ENCODE data around the gene COQ3. TPM values are rescaled to one million over a fixed set of nuclear protein-coding genes. Genes with fewer than 3 reads are reported as not detected.

Gene COQ3
- total RNA-seq, 1 donor from 2014 or later, result 5.0 TPM

- H3K27me3 Mint-ChIP-seq (ENCODE audit: low read depth, unreplicated experiment), result no peaks in the 10 kb centered on the region
- no peak overlapping the region for H3K4me2 ChIP-seq (ENCODE audit: low read length)
- H3K27me3 ChIP-seq (ENCODE audit: insufficient read depth, low read length), result no peaks in the 10 kb centered on the region
- H3K27ac ChIP-seq (ENCODE audit: low read depth, low read length), result no peak overlapping the region
- no peak overlapping the region for H2AFZ ChIP-seq (ENCODE audit: low read depth, low read length)
- H3K4me3 ChIP-seq (ENCODE audit: insufficient read depth, low read depth, low read length), result no peak overlapping the region
- FAIRE-seq (no peak), DNase-seq (ENCODE audit: low read depth) (no peak)
- H3K4me1 Mint-ChIP-seq (ENCODE audit: low read depth, unreplicated experiment), result peaks cover 3% of the 10 kb centered on the region
- H3K4me3 Mint-ChIP-seq (ENCODE audit: unreplicated experiment), result no peak overlapping the region
- H3K4me1 ChIP-seq (ENCODE audit: insufficient read depth, low read length), result no peaks in the 10 kb centered on the region
- TF ChIP-seq EZH2 (IDR thresholded peaks at IDR 0.05; ENCODE audit: insufficient read depth, low read length), result no peak
- TF ChIP-seq CTCF (IDR thresholded peaks at IDR 0.05; ENCODE audit: insufficient read depth, low read depth, low read length), result no peak
- no peak overlapping the region for H3K9ac ChIP-seq (ENCODE audit: low read length)
- H3K9me3 Mint-ChIP-seq (ENCODE audit: unreplicated experiment), result no peaks in the 10 kb centered on the region
- no peaks in the 10 kb centered on the region for H4K20me1 ChIP-seq (ENCODE audit: insufficient read depth, low read length)
- no peaks in the 10 kb centered on the region for H3K79me2 ChIP-seq (ENCODE audit: insufficient read depth, low read length)
- peaks cover 2% of the 10 kb centered on the region for H3K36me3 Mint-ChIP-seq (ENCODE audit: low read depth, unreplicated experiment)
- no peaks in the 10 kb centered on the region for H3K9me3 ChIP-seq (ENCODE audit: insufficient read depth, low read depth, low read length)
- H3K27ac Mint-ChIP-seq (ENCODE audit: unreplicated experiment), result no peak overlapping the region
- no peaks in the 10 kb centered on the region for H3K36me3 ChIP-seq (ENCODE audit: insufficient read depth, low read length)
Observed at GRCh38 chr6:99333068-99333467, 60.9 kb downstream of the COQ3 start.

- Mint-ChIP-seq H3K4me1 (ENCODE audit: low read depth, unreplicated experiment) (peaks cover 3% of the 10 kb centered on the region), H3K27me3 (ENCODE audit: low read depth, unreplicated experiment) (no peaks in the 10 kb centered on the region), H3K9me3 (ENCODE audit: unreplicated experiment) (no peaks in the 10 kb centered on the region), H3K4me3 (ENCODE audit: unreplicated experiment) (no peak overlapping the region), H3K27ac (ENCODE audit: unreplicated experiment) (no peak overlapping the region), H3K36me3 (ENCODE audit: low read depth, unreplicated experiment) (peaks cover 2% of the 10 kb centered on the region)
- Histone ChIP-seq H3K27ac (ENCODE audit: low read depth, low read length) (no peak overlapping the region), H3K36me3 (ENCODE audit: insufficient read depth, low read length) (no peaks in the 10 kb centered on the region), H3K27me3 (ENCODE audit: insufficient read depth, low read length) (no peaks in the 10 kb centered on the region), H3K9ac (ENCODE audit: low read length) (no peak overlapping the region), H3K4me3 (ENCODE audit: insufficient read depth, low read depth, low read length) (no peak overlapping the region), H3K4me1 (ENCODE audit: insufficient read depth, low read length) (no peaks in the 10 kb centered on the region), H4K20me1 (ENCODE audit: insufficient read depth, low read length) (no peaks in the 10 kb centered on the region), H3K4me2 (ENCODE audit: low read length) (no peak overlapping the region), H3K79me2 (ENCODE audit: insufficient read depth, low read length) (no peaks in the 10 kb centered on the region), H2AFZ (ENCODE audit: low read depth, low read length) (no peak overlapping the region), H3K9me3 (ENCODE audit: insufficient read depth, low read depth, low read length) (no peaks in the 10 kb centered on the region)
- TF ChIP-seq EZH2 (IDR thresholded peaks at IDR 0.05; ENCODE audit: insufficient read depth, low read length), result no peak
- TF ChIP-seq CTCF (IDR thresholded peaks at IDR 0.05; ENCODE audit: insufficient read depth, low read depth, low read length), result no peak
- no peak for FAIRE-seq
- no peak for DNase-seq (ENCODE audit: low read depth)
Observed at GRCh38 chr6:99331531-99331930, 62.5 kb downstream of the COQ3 start.

- Histone ChIP-seq H3K27me3 (ENCODE audit: insufficient read depth, low read length) (no peaks in the 10 kb centered on the region), H3K79me2 (ENCODE audit: insufficient read depth, low read length) (no peaks in the 10 kb centered on the region), H3K4me3 (ENCODE audit: insufficient read depth, low read depth, low read length) (no peak overlapping the region), H2AFZ (ENCODE audit: low read depth, low read length) (no peak overlapping the region), H3K9ac (ENCODE audit: low read length) (no peak overlapping the region), H3K9me3 (ENCODE audit: insufficient read depth, low read depth, low read length) (no peaks in the 10 kb centered on the region), H3K4me2 (ENCODE audit: low read length) (no peak overlapping the region), H4K20me1 (ENCODE audit: insufficient read depth, low read length) (no peaks in the 10 kb centered on the region), H3K36me3 (ENCODE audit: insufficient read depth, low read length) (no peaks in the 10 kb centered on the region), H3K4me1 (ENCODE audit: insufficient read depth, low read length) (no peaks in the 10 kb centered on the region), H3K27ac (ENCODE audit: low read depth, low read length) (no peak overlapping the region)
- H3K4me3 Mint-ChIP-seq (ENCODE audit: unreplicated experiment), result no peak overlapping the region
- DNase-seq (ENCODE audit: low read depth) (peak; percentile 41), FAIRE-seq (no peak)
- no peaks in the 10 kb centered on the region for H3K27me3 Mint-ChIP-seq (ENCODE audit: low read depth, unreplicated experiment)
- peaks cover 3% of the 10 kb centered on the region for H3K4me1 Mint-ChIP-seq (ENCODE audit: low read depth, unreplicated experiment)
- H3K36me3 Mint-ChIP-seq (ENCODE audit: low read depth, unreplicated experiment), result peaks cover 2% of the 10 kb centered on the region
- H3K27ac Mint-ChIP-seq (ENCODE audit: unreplicated experiment), result no peak overlapping the region
- H3K9me3 Mint-ChIP-seq (ENCODE audit: unreplicated experiment), result no peaks in the 10 kb centered on the region
- TF ChIP-seq EZH2 (IDR thresholded peaks at IDR 0.05; ENCODE audit: insufficient read depth, low read length) (no peak), CTCF (IDR thresholded peaks at IDR 0.05; ENCODE audit: insufficient read depth, low read depth, low read length) (peak; percentile 88)
Observed at GRCh38 chr6:99330159-99330558, 63.8 kb downstream of the COQ3 start.

All from astrocyte (in vitro differentiated cells and primary cell).